ENCODE data around the gene PSEN1. TPM values are rescaled to one million over a fixed set of nuclear protein-coding genes. Genes with fewer than 3 reads are reported as not detected.

Gene PSEN1
- total RNA-seq, 1 donor from 2014 or later: 23.5 TPM

GRCh38 chr14:73261520-73262426 is 125.5 kb downstream of the PSEN1 start:
- DNase-seq (ENCODE audit: missing footprints) (no peak), ATAC-seq (no peak)
- intact Hi-C loops (cut with DNase I): no loop called here

DNA sequence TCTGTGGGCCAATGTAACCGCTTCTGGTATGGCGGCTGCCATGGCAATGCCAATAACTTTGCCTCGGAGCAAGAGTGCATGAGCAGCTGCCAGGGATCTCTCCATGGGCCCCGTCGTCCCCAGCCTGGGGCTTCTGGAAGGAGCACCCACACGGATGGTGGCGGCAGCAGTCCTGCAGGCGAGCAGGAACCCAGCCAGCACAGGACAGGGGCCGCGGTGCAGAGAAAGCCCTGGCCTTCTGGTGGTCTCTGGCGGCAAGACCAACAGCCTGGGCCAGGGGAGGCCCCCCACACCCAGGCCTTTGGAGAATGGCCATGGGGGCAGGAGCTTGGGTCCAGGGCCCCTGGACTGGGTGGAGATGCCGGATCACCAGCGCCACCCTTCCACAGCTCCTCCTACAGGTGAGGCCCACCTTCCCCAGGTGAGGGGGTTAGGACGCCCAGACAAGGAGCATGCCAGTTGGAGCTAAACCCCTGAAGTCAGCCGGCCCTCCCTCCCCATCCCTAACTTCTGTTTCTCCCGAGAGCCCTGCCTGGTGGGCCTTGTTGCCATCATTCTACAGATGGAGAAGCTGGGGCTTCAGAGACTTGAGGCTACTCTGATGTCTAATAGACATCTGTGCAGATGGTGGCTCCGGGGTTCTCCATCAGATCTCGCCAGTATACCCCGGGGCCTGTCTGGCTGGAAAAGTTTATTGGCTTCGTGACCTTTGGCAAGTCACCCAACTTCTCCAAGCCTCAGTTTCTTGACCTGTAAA is 126.3 kb downstream of the PSEN1 start:
- no peak for ATAC-seq
- DNase-seq (ENCODE audit: missing footprints): no peak
- intact Hi-C loops (cut with DNase I): no loop called here

DNA sequence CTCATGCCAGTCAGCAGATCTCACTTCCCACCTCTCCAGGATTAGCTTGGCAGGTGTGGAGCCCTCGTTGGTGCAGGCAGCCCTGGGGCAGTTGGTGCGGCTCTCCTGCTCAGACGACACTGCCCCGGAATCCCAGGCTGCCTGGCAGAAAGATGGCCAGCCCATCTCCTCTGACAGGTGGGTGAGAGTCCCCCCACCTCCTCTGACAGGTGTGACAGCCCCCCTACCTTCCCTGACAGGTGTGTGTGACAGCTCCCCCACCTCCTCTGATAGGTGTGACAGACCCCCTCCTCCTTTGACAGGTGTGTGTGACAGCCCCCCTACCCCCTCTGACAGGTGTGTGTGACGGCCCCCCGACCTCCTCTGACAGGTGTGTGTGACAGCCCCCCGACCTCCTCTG is 127.3 kb downstream of the PSEN1 start:
- intact Hi-C loops (cut with DNase I): no loop called here
- DNase-seq (ENCODE audit: missing footprints) (no peak), ATAC-seq (no peak)

DNA sequence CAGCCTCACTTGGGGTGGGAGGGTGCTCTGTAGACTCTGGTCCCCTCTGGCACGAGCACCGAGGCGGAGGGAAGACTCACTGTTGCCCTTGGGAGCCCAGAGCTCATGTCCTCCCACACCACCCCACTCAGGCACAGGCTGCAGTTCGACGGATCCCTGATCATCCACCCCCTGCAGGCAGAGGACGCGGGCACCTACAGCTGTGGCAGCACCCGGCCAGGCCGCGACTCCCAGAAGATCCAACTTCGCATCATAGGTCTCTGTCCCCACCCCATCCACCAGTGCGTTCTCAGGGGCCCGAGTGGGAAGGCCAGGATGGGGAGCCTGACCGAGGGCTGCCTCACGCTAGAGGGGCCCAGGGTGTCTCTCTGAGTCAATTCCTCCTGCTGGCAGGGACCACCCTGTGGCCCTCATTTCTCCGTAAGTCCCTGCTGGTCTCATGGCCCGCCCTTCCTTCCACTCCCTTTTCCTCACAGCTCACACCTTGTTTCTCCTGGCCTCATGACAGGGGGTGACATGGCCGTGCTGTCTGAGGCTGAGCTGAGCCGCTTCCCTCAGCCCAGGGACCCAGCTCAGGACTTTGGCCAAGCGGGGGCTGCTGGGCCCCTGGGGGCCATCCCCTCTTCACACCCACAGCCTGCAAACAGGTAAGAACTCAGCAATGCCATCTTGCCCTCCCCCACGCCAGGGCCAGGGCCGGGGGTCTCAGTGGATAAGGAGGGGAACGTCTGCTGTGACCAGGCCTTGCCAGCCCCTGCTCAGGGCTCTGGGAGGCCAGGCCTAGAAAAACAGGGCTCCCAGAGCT is 128.0 kb downstream of the PSEN1 start:
- no peak for DNase-seq (ENCODE audit: missing footprints)
- ATAC-seq: no peak
- intact Hi-C loops (cut with DNase I): no loop called here

- DNase-seq (ENCODE audit: missing footprints) (no peak), ATAC-seq (no peak)
- intact Hi-C loops (cut with DNase I): no loop called here
Observed at GRCh38 chr14:73264885-73265720, 128.8 kb downstream of the PSEN1 start.

DNA sequence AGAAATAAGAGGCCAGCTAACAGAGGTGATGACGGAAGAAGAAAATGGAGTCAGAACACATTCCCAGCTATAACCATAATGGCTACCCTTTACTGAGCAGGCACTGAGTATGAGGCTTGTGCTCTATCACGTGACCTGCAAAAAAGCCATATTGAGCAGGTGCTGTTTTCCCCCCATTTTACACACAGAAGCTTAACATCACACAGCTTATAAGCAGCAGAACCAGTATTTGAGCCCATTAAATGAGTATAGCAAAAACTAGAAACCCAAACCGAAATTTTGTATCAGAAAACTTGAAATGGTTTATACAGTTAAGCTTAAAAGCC is 129.4 kb downstream of the PSEN1 start:
- DNase-seq (ENCODE audit: missing footprints): no peak
- intact Hi-C loops (cut with DNase I): no loop called here
- no peak for ATAC-seq

GRCh38 chr14:73266317-73266716 is 130.0 kb downstream of the PSEN1 start:
- intact Hi-C loops (cut with DNase I): no loop called here
- ATAC-seq (no peak), DNase-seq (ENCODE audit: missing footprints) (no peak)

DNA sequence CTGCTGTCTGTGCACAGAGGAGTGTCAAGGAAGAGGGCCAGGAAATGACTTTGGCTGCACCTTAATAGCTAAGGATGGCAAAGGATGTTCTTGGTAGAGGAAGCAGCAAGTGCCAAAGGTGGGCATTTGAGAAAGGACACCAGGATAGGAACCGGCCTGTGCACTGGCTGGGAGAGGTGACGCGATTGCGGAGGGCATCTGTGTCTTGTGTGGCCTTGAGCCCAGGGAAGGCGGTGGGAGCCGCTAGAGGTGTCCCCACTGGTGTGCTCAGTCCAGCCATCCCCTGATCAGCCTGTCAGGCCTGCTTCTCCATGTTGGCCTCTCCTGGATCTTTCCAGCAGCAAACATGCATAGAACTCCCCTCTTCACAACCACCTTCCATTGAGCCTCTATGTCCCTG is 131.2 kb downstream of the PSEN1 start:
- intact Hi-C loops (cut with DNase I): no loop called here
- DNase-seq (ENCODE audit: missing footprints) (no peak), ATAC-seq (no peak)

DNA sequence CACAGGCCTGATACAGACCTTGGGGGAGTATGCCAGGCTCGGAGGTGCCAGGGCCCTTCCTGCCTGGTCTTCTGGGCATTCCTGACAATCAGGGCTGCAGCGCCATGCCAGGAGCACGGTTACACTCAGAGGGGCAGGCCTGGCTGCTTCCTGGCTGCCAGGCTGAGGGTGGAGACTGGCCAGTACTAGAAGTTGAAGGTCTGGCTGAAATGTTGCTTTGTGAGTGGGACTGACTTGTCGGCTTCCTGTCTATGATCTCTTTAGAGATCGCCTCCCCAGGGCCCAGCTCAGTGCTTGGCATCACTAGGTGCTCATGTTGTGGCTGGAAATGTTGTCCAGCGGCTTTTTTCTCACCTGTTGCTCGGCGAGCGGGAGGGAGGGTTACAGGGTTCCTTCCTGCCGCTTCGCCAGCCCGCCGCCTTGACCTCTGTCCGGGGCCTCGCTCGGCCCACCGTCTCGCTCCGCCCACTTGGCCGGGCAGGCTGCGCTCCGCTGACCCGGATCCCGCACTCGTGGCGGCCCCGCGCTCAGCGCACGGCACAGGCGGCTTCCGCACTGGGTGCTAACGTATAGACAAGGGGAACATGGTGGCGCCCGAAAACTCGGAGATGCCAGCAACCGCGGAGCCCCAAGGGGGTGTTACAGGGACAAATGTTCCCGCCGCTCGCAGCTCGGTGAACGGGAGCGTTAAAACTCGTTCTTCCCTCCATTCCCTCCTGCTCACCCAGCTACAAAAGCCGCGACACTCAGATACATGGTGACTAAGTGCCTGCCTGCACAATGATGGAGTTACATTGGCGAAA is 133.6 kb downstream of the PSEN1 start:
- intact Hi-C loops (cut with DNase I): no loop called here
- ATAC-seq: peak; percentile 75
- peak; percentile 81 for DNase-seq (ENCODE audit: missing footprints)

DNA sequence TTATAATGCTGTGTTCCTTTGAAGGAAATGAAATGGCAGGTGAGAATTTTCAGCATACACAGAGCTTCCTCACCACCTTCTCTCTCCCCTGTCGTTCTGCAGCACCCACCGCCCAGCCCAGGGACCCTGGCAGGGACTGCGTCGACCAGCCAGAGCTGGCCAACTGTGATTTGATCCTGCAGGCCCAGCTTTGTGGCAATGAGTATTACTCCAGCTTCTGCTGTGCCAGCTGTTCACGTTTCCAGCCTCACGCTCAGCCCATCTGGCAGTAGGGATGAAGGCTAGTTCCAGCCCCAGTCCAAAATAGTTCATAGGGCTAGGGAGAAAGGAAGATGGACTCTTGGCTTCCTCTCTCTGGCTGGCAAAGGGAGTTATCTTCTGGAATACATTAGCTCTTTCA is 136.1 kb downstream of the PSEN1 start:
- ATAC-seq (no peak), DNase-seq (ENCODE audit: missing footprints) (no peak)
- intact Hi-C loops (cut with DNase I): no loop called here

Other genes with a start within 250 kb of the PSEN1 start
- gene DPF3, start 242.4 kb upstream of the PSEN1 start, total RNA-seq: 27.3 TPM
- 7.9 TPM for gene DCAF4, start 210.0 kb upstream of the PSEN1 start, total RNA-seq
- 14.1 TPM for gene ZFYVE1, start 109.4 kb upstream of the PSEN1 start, total RNA-seq
- gene RBM25, start 78.0 kb upstream of the PSEN1 start, total RNA-seq: 32.8 TPM
- gene PAPLN, start 101.0 kb downstream of the PSEN1 start, total RNA-seq: 2.5 TPM